A549 (cell line): ENCODE results near the gene FRMD1. TPM values are rescaled to one million over a fixed set of nuclear protein-coding genes. Genes with fewer than 3 reads are reported as not detected.

Experiments
- ATAC-seq, 2 experiments: fragments of 200-7000 bp in 1 of 2; fragments of >200 bp in 1 of 2; cut with Nextera tagmentation in 1 of 2; cut with Tn5 transposase in 1 of 2; 3 replicates each; pipeline versions ENCODE4 v1.8.0 to v1.9.1; 2018 to 2020; ENCODE audit warnings: mild to moderate bottlenecking in 1 of 2, moderate library complexity in 1 of 2
- CTCF ChIA-PET: fragments of 300-600 bp; sonication (Branson Sonifier 250); formaldehyde crosslinking; extraction: SDS; loops from one replicate; lab custom pipeline; 2021; ENCODE audit warnings: antibody characterized with exemption, inconsistent platforms; lab: Yijun Ruan, JAX
- POLR2A ChIA-PET: fragments of 350-600 bp; formaldehyde crosslinking; extraction: SDS; loops from one replicate; lab custom pipeline; 2021; ENCODE audit warnings: antibody characterized with exemption, inconsistent platforms; lab: Yijun Ruan, JAX
- DNase-seq, 2 experiments: peaks; one replicate each; pipeline versions ENCODE4 v3.0.0 to v3.0.0-alpha.2; 2011 to 2016; ENCODE audit warnings: low read depth in 1 of 2, low spot score in 1 of 2
- FAIRE-seq: peaks from 2 replicates; lab custom pipeline; 2011; peaks lifted over from hg19 to GRCh38; lab: Jason Lieb, UNC
- H3K27ac ChIP-seq, 2 experiments: fragments of >200 bp; sonication (Bioruptor Twin); formaldehyde crosslinking; 3 replicates each; pipeline ENCODE4 v1.5.1; 2016 to 2017
- H3K4me1 ChIP-seq: fragments of >200 bp; sonication (Bioruptor Twin); formaldehyde crosslinking; 3 replicates; pipeline ENCODE4 v1.6.1; 2016
- H3K4me2 ChIP-seq: fragments of >200 bp; sonication (Bioruptor Twin); formaldehyde crosslinking; 3 replicates; pipeline ENCODE4 v1.6.1; 2016
- H3K4me3 ChIP-seq: fragments of >200 bp; sonication (Bioruptor Twin); formaldehyde crosslinking; 3 replicates; pipeline ENCODE4 v1.5.1; 2016
- H3K9me3 ChIP-seq: fragments of >200 bp; sonication (Bioruptor Twin); formaldehyde crosslinking; 3 replicates; pipeline ENCODE4 v1.6.1; 2016
- EP300 ChIP-seq, 2 experiments: fragments of >200 bp; sonication (Bioruptor Twin); formaldehyde crosslinking; IDR thresholded peaks; 2 replicates in 1 of 2; 3 replicates in 1 of 2; pipeline ENCODE4 v1.6.1; 2016 to 2017
- FOXS1 ChIP-seq: fragments of 250-450 bp; sonication (Bioruptor Pico); IDR thresholded peaks from 2 replicates; pipeline ENCODE4 v1.5.0; 2020; ENCODE audit warnings: mild to moderate bottlenecking, moderate library complexity
- HEYL ChIP-seq: fragments of 250-450 bp; sonication (Bioruptor Pico); IDR thresholded peaks from 2 replicates; pipeline ENCODE4 v1.8.0; 2021; ENCODE audit warnings: mild to moderate bottlenecking, moderate library complexity
- HOXB13 ChIP-seq: fragments of 250-450 bp; sonication (Bioruptor Pico); IDR thresholded peaks from 2 replicates; pipeline ENCODE4 v1.5.0; 2020; ENCODE audit warnings: low read depth, mild to moderate bottlenecking, moderate library complexity
- MAFK ChIP-seq: fragments of 450-650 bp; IDR thresholded peaks from 2 replicates; pipeline ENCODE4 v1.6.1; 2014; ENCODE audit not compliant: partially characterized antibody
- NR3C1 ChIP-seq: fragments of >200 bp; sonication (Bioruptor Twin); formaldehyde crosslinking; IDR thresholded peaks from 3 replicates; pipeline ENCODE4 v1.6.1; 2017
- RAD21 ChIP-seq, 2 experiments: fragments of >200 bp in 1 of 2; sonication (Bioruptor Twin) in 1 of 2; formaldehyde crosslinking in 1 of 2; IDR thresholded peaks in 1 of 2; conservative IDR thresholded peaks in 1 of 2; 2 replicates in 1 of 2; 3 replicates in 1 of 2; pipeline ENCODE4 v1.6.1; 2012 to 2018; ENCODE audit warnings: inconsistent platforms in 1 of 2
- RARB ChIP-seq: fragments of 250-450 bp; sonication (Bioruptor Pico); IDR thresholded peaks from 2 replicates; pipeline ENCODE4 v1.8.0; 2021; ENCODE audit warnings: mild to moderate bottlenecking, moderate library complexity
- REST ChIP-seq: fragments of 200-600 bp; sonication (generic); IDR thresholded peaks from 2 replicates; pipeline ENCODE4 v1.6.1; 2016; ENCODE audit warnings: antibody characterized with exemption, mild to moderate bottlenecking, moderate library complexity
- RNF2 ChIP-seq: fragments of 200-600 bp; sonication (generic); IDR thresholded peaks from 2 replicates; pipeline ENCODE4 v1.6.1; 2016; ENCODE audit warnings: low read depth, mild to moderate bottlenecking, antibody characterized with exemption, moderate library complexity, borderline replicate concordance
- WGBS: methylation state at CpG from one replicate; pipeline ENCODE4 v1.1.6; 2017; ENCODE audit errors: missing lambda C conversion rate; 5-methylcytosine and 5-hydroxymethylcytosine counted together
- polyA plus RNA-seq, 4 experiments: library from polyadenylated mRNA; depleted of rRNA in 3 of 4; stranded (reverse); fragments of >200 nt; fragmentation: RNase III in 1 of 4; extraction: RNeasy Plus Mini Kit Qiagen cat#74134 plus additional on column Dnase treatment in 1 of 4; gene quantifications; 2 replicates in 3 of 4; 3 replicates in 1 of 4; pipeline ENCODE4 v1.2.3, GENCODE V29; 2011 to 2017
- TF ChIP-seq, protein P1 (sequence below): fragments of >200 bp; sonication (Bioruptor Twin); formaldehyde crosslinking; IDR thresholded peaks from 3 replicates; pipeline ENCODE4 v1.5.1; 2016
- TF ChIP-seq, protein P2 (sequence below): fragments of 450-650 bp; IDR thresholded peaks from 2 replicates; pipeline ENCODE4 v1.6.1; 2014; ENCODE audit warnings: antibody characterized with exemption

FRMD1 gene
- polyA plus RNA-seq, 2 of the 4 experiments (the other 2 are of a cell fraction): not detected

DNA sequence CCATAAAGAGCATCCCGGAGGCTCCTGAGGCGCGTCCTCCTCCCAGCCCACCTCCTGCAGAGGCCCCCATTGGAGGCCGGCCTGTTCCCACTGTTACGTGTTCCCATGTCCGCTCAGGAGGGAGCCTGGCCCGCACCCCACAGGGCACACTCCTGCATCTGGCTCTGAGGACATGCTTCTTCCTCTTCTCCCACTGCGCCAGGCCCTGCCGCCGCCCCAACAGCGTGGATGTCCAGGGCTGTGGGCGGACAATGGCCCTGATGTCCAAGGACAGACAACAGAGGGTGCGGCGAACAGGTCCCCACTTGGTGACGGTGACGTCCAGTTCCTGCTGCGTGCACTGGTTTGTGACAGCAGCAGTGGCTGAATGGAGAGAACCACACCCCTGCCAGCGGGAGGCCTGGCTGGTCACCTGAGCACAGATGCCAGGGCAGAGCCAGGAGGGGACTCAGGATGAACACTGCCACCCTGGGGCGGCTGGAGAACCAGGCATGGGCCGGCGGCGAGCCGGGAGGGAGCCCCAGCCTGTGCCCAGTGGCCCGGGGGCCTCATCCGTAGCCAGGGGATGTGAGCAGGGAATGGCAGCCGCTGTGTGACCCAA, 26.6 kb downstream of the FRMD1 start:
- TF ChIP-seq FOXS1 (CRISPR knock-in tag) (no peak), REST (no peak), EP300 (IDR thresholded peaks at IDR 0.05) (no peak), RAD21 (conservative IDR thresholded peaks at IDR 0.05 in 1 of 2, IDR thresholded peaks at IDR 0.05 in 1 of 2) (no peak), HOXB13 (CRISPR knock-in tag) (no peak), NR3C1 (no peak), RARB (CRISPR knock-in tag) (no peak)
- TF ChIP-seq, protein P1, sequence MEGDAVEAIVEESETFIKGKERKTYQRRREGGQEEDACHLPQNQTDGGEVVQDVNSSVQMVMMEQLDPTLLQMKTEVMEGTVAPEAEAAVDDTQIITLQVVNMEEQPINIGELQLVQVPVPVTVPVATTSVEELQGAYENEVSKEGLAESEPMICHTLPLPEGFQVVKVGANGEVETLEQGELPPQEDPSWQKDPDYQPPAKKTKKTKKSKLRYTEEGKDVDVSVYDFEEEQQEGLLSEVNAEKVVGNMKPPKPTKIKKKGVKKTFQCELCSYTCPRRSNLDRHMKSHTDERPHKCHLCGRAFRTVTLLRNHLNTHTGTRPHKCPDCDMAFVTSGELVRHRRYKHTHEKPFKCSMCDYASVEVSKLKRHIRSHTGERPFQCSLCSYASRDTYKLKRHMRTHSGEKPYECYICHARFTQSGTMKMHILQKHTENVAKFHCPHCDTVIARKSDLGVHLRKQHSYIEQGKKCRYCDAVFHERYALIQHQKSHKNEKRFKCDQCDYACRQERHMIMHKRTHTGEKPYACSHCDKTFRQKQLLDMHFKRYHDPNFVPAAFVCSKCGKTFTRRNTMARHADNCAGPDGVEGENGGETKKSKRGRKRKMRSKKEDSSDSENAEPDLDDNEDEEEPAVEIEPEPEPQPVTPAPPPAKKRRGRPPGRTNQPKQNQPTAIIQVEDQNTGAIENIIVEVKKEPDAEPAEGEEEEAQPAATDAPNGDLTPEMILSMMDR: no peak
- Histone ChIP-seq H3K4me1 (no peaks in the 10 kb centered on the region), H3K9me3 (no peaks in the 10 kb centered on the region), H3K4me2 (no peak overlapping the region), H3K27ac (no peak overlapping the region), H3K4me3 (no peak overlapping the region)
- ChIA-PET POLR2A (no interaction called here), CTCF (no interaction called here)
- no peak for FAIRE-seq
- 88% methylated on average over 7 of the region's 26 CpGs for WGBS
- no peak for DNase-seq
- ATAC-seq: peak in 1 of 2 experiments; percentile 48; a peak in 3 of 6 replicates

DNA sequence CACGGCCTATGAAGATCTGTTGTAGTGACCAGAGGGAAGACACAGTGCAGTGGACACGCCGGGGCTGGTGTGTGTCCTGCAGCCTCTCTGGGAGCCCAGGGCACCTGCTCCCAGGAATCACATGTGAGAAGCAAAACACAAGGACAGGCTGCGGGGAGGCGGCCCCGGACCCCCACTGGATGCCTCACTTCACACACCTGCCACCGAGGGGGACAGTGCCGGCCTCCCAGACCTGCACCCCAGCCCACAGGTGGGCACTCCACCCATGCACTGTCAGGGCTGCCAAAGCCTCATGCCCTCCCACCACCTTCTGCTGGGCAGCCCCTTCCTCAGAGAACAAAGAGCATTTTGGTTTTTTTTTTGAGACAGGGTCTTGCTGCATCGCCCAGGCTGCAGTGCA, 27.4 kb downstream of the FRMD1 start:
- POLR2A ChIA-PET: no interaction called here
- no peaks in the 10 kb centered on the region for H3K9me3 ChIP-seq
- no peak for ATAC-seq
- 56% methylated on average over 1 of the region's 9 CpGs for WGBS
- no peaks in the 10 kb centered on the region for H3K4me1 ChIP-seq
- CTCF ChIA-PET: no interaction called here
- FAIRE-seq: no peak
- no peak for DNase-seq
- no peak overlapping the region for H3K4me2 ChIP-seq
- TF ChIP-seq MAFK: no peak
- no peak for TF ChIP-seq REST
- TF ChIP-seq RARB (CRISPR knock-in tag): no peak
- no peak for TF ChIP-seq HEYL (CRISPR knock-in tag)
- no peak for TF ChIP-seq RNF2
- no peak for TF ChIP-seq NR3C1
- TF ChIP-seq, protein P2, sequence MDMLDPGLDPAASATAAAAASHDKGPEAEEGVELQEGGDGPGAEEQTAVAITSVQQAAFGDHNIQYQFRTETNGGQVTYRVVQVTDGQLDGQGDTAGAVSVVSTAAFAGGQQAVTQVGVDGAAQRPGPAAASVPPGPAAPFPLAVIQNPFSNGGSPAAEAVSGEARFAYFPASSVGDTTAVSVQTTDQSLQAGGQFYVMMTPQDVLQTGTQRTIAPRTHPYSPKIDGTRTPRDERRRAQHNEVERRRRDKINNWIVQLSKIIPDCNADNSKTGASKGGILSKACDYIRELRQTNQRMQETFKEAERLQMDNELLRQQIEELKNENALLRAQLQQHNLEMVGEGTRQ: no peak
- H3K27ac ChIP-seq: no peak overlapping the region
- no peak overlapping the region for H3K4me3 ChIP-seq
